PFSK-1 (cell line): Measurements from ENCODE around the gene SRP72.

ENCODE experiments used
- FOXP2 ChIP-seq: optimal IDR thresholded peaks from 2 replicates; pipeline ENCODE3; 2011; ENCODE audit warnings: borderline replicate concordance, control low read depth, inconsistent platforms; ENCODE audit not compliant: insufficient read depth; ENCODE audit errors: extremely low read length, extremely low read depth
- POLR2AphosphoS5 ChIP-seq: IDR thresholded peaks from 2 replicates; pipeline ENCODE4 v1.6.1; 2012; ENCODE audit warnings: low read depth, mild to moderate bottlenecking, control low read depth, low read length, moderate library complexity
- REST ChIP-seq, 2 experiments: IDR thresholded peaks; 2 replicates each; pipeline versions ENCODE4 v1.6.1 to v1.8.0; 2011 to 2012; ENCODE audit warnings: low read depth in 2 of 2, low read length in 2 of 2, control low read depth in 1 of 2, inconsistent platforms in 1 of 2, mild to moderate bottlenecking in 1 of 2, moderate library complexity in 1 of 2; ENCODE audit not compliant: insufficient read depth in 1 of 2
- SIN3A ChIP-seq: IDR thresholded peaks from 2 replicates; pipeline ENCODE4 v1.6.1; 2012; ENCODE audit warnings: mild to moderate bottlenecking, low read length, moderate library complexity, borderline replicate concordance; ENCODE audit not compliant: insufficient read depth
- TAF1 ChIP-seq: IDR thresholded peaks from 2 replicates; pipeline ENCODE4 v1.6.1; 2012; ENCODE audit warnings: low read length, control low read depth, borderline replicate concordance; ENCODE audit not compliant: insufficient read depth

SRP72 gene

GRCh38 chr4:56435140-56435926 is 32.1 kb upstream of the SRP72 start, which contains the start of gene PPAT:
Gene PPAT, minus strand, starts transcription at chr4:56435615. Its CDS starts 138 bp downstream, at chr4:56435477.
- peak; percentile 74; the same call in 1 of the 2 replicates for TF ChIP-seq TAF1
- TF ChIP-seq FOXP2 = peak; percentile 59
- peak; percentile 78; the same call in 1 of the 2 replicates for TF ChIP-seq SIN3A
- no peak for TF ChIP-seq REST (IDR thresholded peaks at IDR 0.05; ENCODE audit: insufficient read depth in 1 of 2, low read depth in 2 of 2, low read length in 2 of 2)
- TF ChIP-seq POLR2AphosphoS5 = peak; percentile 91

- TF ChIP-seq TAF1 = no peak
- no peak for TF ChIP-seq FOXP2
- TF ChIP-seq REST (IDR thresholded peaks at IDR 0.05; ENCODE audit: insufficient read depth in 1 of 2, low read depth in 2 of 2, low read length in 2 of 2) = no peak
- no peak for TF ChIP-seq SIN3A
- TF ChIP-seq POLR2AphosphoS5 = no peak
Observed at GRCh38 chr4:56438766-56439165, 28.7 kb upstream of the SRP72 start.

GRCh38 chr4:56440983-56441382 is 26.4 kb upstream of the SRP72 start:
- no peak for TF ChIP-seq POLR2AphosphoS5
- no peak for TF ChIP-seq FOXP2
- no peak for TF ChIP-seq TAF1
- no peak for TF ChIP-seq SIN3A

GRCh38 chr4:56444719-56445118 is 22.7 kb upstream of the SRP72 start:
- TF ChIP-seq SIN3A (no peak), POLR2AphosphoS5 (no peak), REST (IDR thresholded peaks at IDR 0.05; ENCODE audit: insufficient read depth in 1 of 2, low read depth in 2 of 2, low read length in 2 of 2) (no peak), FOXP2 (no peak), TAF1 (no peak)

- TF ChIP-seq POLR2AphosphoS5 (no peak), REST (IDR thresholded peaks at IDR 0.05; ENCODE audit: insufficient read depth in 1 of 2, low read depth in 2 of 2, low read length in 2 of 2) (no peak)
Observed at GRCh38 chr4:56445699-56446098, 21.7 kb upstream of the SRP72 start.
